Inflammatory macrophage (primary cell): ENCODE measurements around the gene STK10.
A peak's percentile ranks its signal among the peaks of the same experiment; 100 is the strongest.

Experiments
- DNase-seq, 2 donors: peaks; one replicate each; pipeline ENCODE4 v3.0.0-alpha.2; 2020 to 2022

The STK10 gene

GRCh38 chr5:172106511-172107356, 81.3 kb downstream of the STK10 start:
- peak; percentile 31 to 32 for DNase-seq

GRCh38 chr5:172105811-172106210, 82.2 kb downstream of the STK10 start:
- DNase-seq: no peak

- no peak for DNase-seq
Observed at GRCh38 chr5:172104801-172105701, 83.0 kb downstream of the STK10 start.

DNA sequence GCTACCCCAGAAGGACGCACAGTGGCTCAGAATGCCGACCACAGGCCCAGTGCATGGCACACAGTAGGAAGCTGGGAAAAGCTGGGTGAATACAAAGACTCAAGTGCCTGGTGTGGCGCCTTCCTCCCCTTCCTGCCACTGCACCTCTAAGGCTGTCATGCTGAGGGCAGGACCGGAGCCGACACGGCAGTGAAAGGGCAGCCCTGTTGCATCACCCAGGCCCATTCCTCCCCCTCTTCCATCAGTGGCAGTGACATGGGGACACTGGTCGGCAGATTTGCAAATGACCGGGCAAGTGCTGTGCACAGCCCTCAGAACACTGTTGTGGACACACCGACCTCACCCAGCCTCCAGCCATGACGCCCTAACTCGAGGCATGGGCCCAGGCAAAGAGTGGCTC, 84.0 kb downstream of the STK10 start:
- DNase-seq: peak; percentile 26 to 28

DNA sequence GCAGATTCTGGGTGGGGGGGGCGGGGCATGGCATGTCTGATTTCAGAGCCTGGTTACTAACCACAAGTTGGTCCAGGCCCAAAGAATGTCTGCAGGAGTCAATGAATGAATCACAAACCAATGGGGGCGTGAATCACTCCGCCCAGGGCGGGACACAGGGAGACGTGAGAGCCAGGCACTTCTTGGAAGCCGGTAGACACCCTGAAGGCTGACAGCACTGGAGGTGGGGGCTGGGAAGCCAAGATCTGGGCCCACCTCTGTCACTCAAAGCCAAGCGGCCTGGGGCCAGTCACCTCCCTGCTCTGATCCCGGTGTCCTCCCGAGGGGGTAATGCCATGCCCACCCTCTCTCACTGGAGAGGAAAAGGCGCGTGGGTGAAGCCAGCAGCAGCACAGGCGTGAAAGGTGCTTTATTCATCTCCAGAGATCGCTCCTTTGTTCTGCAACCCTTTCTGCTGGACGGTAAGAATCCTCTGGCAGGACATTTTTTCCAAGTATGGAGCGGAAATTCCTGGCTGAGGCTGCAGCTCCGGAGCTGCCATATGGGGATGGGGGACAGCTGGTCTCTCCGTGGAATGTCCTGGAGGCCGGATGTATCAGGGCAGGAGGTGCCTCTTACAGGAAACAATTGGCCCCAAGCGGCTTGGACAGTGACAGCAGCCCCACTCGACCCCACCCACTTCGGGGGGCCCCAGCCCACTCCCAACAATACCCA, 85.0 kb downstream of the STK10 start:
- DNase-seq: peak in 1 of 2 donors; percentile 16

DNA sequence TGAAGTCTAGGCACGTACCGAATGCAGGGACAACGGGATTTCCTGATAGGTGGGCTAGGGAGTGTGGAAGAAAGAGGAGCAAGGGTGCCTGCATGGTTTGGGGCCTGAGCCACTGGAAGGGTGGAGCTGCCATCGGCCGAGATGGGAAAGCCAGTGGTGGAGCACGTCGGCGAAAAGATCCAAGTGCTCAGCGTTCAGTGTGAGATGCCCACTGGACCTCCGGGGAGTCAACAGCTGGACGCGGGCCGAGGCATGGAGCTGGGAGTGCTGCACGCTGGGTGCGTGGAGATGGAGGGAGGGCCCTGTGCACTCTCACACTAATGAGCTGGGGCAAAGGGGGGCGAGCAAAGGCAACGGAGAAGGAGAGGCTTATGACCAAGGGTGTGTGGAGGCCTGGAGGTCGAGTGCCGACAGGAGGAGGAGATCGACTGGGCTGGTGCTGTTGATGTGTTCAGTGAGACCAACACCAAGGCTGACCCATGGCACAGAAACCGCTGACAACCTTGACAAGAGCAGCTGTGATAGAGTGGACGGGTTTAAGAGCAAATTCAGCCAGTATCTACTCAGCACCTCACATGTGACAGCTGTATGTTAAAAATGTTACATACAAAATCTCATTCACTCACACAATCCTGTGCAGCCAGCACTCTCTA, 85.7 kb downstream of the STK10 start:
- no peak for DNase-seq

GRCh38 chr5:172101547-172102217, 86.3 kb downstream of the STK10 start:
- no peak for DNase-seq

- DNase-seq: no peak
Observed at GRCh38 chr5:172098883-172099282, 89.1 kb downstream of the STK10 start.

DNA sequence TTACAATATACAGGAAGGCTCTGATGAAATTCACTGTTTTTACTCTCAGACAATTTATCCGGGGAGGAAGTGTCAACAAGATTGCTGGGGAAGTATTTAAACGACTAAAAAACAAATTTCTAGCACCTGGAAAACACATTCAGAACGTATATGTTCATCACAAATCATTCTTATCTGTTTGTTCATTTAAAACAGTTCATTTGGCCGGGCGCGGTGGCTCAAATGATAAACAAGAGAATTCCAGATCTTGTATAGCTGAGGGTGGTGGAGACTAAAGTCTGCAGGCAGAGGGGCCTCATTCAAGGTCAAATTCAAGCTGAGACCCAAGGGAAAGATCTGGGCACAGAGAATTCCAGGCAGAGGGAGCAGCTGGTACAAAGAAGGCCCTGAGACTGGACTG, 90.0 kb downstream of the STK10 start:
- no peak for DNase-seq

- no peak for DNase-seq
Observed at GRCh38 chr5:172097356-172097755, 90.7 kb downstream of the STK10 start.

DNA sequence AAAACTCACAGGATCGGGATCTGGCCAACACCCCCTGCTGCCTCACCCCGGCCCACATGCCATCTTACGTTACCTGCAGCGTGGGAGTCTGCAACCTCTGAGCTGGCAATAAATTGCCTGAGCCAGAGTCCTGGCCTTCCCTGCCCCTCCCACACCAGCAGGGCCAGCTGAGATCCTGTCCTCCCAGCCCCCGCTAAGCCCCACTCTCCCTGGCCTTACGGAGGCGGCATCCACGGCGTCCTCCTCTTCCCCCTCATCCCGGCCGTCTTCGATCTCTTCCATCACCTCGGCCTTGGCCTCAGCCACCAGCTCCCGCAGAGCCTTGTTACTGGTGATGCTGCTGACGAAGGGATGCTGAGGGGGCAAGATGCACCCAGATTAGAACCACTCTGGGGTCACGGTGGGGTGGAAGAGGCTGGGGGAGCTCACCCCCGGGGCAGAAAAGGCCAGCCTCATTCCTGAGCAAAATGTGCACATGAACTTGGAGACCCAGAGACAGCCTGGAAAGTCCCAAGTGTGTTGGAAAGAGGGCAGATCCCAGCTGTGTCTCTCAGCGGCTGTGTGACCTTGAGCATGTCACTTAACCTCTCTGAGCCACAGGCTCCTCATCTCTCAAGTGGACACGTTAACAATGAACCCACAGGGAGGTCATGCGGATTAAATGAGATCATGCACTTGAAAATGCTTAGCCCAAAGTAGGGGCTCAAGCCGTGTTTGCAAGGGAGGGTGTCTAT, 91.7 kb downstream of the STK10 start:
- no peak for DNase-seq

- no peak for DNase-seq
Observed at GRCh38 chr5:172095368-172096206, 92.4 kb downstream of the STK10 start.

DNA sequence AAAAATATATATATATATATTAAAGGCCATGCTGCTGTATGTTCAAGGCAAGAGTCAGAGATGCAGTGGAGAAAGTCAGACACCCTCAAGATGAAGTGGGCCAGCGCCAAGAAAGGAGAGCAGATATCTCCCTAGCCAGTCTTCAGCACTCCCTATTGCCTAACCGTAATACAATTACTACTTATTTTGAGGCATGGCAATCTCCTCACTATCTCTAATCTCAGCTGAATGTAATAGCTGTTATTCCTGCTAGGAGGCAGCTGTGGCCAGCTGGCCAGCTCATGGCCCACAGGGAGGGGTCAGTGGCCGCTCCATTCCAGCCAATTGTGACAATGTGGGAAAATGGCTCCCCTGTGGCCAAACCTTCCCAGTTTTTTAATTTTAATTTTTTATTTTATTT, 94.1 kb downstream of the STK10 start:
- DNase-seq: no peak

DNA sequence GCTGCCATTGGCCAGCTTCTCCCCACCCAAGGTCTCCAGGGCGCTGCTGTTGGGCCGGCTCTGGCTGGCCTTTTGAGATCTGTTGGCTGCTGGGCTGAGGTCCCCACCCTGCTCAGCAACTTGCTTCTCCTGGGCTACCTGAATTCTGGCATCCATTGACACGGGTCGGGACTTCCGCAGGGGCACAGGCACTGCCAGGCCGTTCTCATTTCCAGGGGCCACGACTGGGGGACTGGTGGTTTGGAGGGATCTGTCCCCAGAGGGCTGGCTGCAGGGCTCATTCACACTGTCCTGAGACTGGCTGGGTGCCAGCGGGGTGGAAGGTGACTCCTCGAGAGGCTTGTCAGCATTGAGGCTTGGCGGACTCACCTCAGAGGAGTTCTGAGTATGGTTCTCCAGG, 94.5 kb downstream of the STK10 start:
- no peak for DNase-seq

DNA sequence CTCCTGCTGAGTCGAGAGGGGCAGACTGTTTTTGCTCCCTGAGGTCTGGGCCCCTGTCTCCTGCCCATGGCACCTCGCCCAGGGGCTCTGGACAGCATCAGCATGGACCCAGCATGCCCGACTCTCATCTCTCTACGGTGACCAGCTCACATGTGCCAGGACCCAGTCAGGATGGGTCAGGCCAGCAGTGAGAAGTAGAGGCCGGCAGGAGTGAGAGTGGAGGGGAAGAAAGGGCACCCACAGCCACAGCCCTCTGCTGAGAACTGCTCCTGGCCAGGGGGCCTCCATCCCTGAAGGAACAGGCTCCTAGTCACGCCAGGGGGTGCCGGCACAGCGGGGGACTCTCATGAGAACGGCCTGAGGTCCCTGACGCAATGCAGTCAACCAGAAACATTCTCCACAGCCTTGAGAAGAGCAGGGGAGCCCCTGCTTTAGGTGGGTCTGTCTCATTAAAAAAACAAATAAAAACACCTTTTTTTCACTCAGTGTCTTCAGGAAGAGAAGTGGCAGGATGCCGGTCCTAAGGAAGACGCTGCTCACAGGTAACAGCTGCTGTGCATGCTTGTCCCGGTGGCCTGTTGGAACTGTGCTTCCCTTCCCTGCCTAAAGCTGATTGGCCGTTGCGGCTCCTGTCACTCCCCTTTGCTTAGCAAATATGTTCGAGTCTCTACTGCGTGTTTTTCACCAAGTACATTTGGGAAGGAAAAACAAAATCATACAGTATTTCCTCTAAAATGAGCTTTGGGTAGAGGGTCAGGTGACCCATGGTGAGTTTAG, 95.9 kb downstream of the STK10 start:
- no peak for DNase-seq

DNA sequence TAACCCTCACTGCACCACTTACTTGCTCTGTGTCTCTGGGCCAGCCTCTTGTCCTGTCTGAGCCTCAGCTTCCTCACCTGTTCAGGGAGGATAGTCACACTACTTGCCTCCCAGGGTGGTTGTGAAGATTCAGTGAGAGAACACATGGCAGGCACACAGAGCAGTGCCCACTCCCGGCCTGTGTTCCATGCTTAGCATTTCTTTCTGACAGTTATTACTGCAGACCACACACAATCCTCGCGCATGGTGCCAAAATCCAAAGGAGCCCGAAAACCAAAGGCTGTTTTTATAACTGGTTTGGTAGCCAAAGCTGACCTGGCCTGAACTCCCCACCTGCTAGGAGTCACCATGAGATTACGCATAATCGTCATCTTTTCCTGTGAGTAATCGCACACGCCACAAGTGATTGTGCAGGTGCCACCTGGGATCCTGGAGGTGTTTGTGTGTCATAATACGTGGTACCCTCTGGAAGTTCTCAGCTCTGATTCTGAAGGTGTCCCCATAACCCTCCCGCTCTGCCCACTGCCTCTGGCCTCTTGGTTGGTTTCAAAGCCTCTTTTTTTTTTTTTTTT, 97.0 kb downstream of the STK10 start:
- no peak for DNase-seq

DNA sequence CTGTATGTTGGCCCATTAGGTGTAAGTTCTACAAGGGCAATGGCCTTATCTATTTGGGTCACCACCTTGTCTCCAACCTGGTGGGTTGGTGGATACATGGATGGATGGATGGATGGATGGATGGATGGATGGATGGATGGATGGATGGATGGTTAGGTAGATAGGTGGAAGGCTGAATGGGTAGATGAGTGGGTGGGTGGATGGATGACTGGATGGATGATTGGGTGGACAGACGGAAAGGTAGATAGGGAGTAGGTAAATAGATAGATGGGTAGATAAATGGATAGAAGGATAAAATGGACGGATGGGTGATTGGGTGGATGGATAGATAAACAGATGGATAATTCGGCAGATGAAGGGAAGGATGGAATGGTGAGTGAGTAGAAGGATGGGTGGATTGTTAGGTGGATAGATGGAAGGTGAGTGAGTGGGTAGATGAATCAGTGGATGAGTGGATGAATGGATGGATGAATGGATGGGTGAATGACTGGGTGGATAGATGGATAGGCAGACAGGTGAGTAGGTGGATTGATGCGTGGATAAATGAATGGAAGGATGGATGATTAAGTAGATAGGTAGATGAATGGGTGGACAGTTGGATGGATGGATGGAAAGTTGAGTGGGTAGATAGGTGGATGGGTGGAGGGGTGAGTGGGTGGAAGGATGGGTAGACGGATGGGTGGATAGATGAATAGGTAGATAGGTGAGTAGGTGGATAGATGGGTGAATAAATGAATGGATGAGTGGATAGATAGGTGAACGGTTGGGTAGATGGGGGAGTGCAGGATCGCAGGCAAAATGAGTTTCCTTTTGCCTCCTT, 98.5 kb downstream of the STK10 start:
- DNase-seq: no peak

- DNase-seq: no peak
Observed at GRCh38 chr5:172088801-172089200, 99.2 kb downstream of the STK10 start.
